Measurements from ENCODE around the gene NDUFA1.
"Not testable (repeated sequence)": the region's sequence is repeated elsewhere in the genome, so short reads cannot be mapped to it uniquely, and the experiment has no call there.

The NDUFA1 gene

DNA sequence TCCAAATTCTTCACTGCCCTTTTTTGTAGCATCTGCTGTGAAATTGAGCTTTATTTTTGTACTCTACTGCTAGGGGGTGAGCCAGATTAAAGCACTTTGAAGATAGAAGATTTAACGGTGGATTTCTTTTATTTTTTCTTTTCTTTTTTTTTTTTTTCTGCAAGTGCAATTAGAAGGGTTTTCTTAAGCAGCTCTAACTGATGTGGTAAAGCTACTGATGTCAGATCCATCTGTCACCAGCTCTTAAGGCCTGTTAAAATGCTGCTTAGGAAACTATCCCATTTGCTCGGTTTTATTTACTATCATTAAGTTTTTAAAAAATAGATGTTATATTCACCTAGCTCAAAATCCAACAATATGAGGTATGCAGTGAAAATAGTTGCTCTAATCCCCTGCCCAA is 7.1 kb downstream of the NDUFA1 start:
- no peaks in the 10 kb centered on the region for H3K9me3 ChIP-seq (ENCODE audit: control insufficient read depth, low read length)
- H3K36me3 ChIP-seq (ENCODE audit: control insufficient read depth, insufficient read depth, low read length) = no peaks in the 10 kb centered on the region
- no peaks in the 10 kb centered on the region for H3K27me3 ChIP-seq (replicated peaks; ENCODE audit: control insufficient read depth, insufficient read depth, low read length, poor library complexity, severe bottlenecking)
- H3K4me1 ChIP-seq (ENCODE audit: control insufficient read depth, insufficient read depth, low read length, poor library complexity, severe bottlenecking) = no peaks in the 10 kb centered on the region
- DNase-seq = no peak
- H3K4me3 ChIP-seq (ENCODE audit: insufficient read depth, low read depth, low read length, poor library complexity, severe bottlenecking) = no peak overlapping the region
- H3K27ac ChIP-seq (ENCODE audit: insufficient read depth, low read length, poor library complexity, severe bottlenecking) = no peak overlapping the region

DNA sequence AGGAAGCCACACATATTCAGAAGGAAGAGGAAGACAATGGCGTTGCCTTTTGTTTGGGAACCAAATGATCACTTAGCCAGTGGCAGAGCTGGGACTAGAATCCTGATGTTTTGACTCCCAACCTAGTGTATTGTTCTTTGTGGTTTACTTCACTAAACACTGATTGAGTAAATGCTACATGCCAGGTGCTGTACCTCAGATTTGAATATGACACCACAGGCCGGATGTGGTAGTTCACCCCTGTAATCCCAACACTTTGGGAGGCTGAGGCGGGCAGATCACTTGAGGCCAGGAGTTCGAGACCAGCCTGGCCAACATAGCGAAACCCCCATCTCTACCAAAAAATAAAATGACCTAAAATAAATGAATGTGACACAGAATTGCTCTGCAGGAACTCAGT is 8.4 kb downstream of the NDUFA1 start:
- Histone ChIP-seq H3K4me1 (ENCODE audit: control insufficient read depth, insufficient read depth, low read length, poor library complexity, severe bottlenecking) (no peaks in the 10 kb centered on the region), H3K27ac (ENCODE audit: insufficient read depth, low read length, poor library complexity, severe bottlenecking) (no peak overlapping the region), H3K9me3 (ENCODE audit: control insufficient read depth, low read length) (no peaks in the 10 kb centered on the region), H3K4me3 (ENCODE audit: insufficient read depth, low read depth, low read length, poor library complexity, severe bottlenecking) (no peak overlapping the region), H3K27me3 (replicated peaks; ENCODE audit: control insufficient read depth, insufficient read depth, low read length, poor library complexity, severe bottlenecking) (no peaks in the 10 kb centered on the region), H3K36me3 (ENCODE audit: control insufficient read depth, insufficient read depth, low read length) (no peaks in the 10 kb centered on the region)
- DNase-seq = no peak

DNA sequence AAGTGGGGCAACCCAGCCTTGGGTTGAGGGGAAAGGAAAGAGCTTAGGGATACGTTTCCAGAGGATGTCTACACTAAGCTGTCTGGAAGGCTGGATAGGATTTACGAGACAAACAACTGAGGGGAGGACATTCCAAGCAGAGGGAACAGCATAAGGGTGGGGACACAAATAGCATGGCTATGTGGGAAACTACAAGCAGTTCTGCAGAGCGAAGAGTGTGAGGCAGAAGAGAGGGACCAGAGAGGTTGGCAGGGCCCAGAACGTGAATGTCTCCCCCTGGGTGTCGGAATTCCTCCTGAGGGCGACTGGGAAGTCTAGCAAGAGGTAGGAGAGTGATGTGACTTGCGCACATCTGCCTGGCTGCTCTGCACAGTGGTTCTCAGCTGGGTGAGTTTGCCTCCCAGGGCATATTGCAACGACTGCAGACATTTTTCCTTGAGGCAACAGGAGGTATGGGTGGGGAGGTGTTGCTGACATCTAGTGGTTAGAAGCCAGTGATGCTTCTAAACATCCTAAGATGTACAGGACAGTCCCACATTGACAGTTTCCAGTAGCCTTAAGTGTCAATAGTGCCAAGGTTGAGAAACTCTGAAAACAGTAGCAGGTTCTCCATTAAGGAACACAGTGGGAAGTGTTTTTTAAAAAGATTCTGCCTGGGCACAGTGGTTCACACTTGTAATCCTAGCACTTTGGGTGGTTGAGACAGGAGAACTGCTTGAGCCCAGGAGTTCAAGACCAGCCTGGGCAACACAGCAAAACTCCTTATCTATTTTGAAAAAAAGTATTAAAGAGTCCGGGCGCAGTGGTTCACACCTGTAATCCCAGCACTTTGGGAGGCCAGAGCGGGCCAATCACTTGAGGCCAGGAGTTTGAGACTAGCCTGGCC is 9.2 kb downstream of the NDUFA1 start:
- no peaks in the 10 kb centered on the region for H3K36me3 ChIP-seq (ENCODE audit: control insufficient read depth, insufficient read depth, low read length)
- H3K4me1 ChIP-seq (ENCODE audit: control insufficient read depth, insufficient read depth, low read length, poor library complexity, severe bottlenecking) = no peaks in the 10 kb centered on the region
- H3K4me3 ChIP-seq (ENCODE audit: insufficient read depth, low read depth, low read length, poor library complexity, severe bottlenecking) = no peak overlapping the region
- no peaks in the 10 kb centered on the region for H3K9me3 ChIP-seq (ENCODE audit: control insufficient read depth, low read length)
- no peak overlapping the region for H3K27ac ChIP-seq (ENCODE audit: insufficient read depth, low read length, poor library complexity, severe bottlenecking)
- DNase-seq = no peak
- H3K27me3 ChIP-seq (replicated peaks; ENCODE audit: control insufficient read depth, insufficient read depth, low read length, poor library complexity, severe bottlenecking) = no peaks in the 10 kb centered on the region

DNA sequence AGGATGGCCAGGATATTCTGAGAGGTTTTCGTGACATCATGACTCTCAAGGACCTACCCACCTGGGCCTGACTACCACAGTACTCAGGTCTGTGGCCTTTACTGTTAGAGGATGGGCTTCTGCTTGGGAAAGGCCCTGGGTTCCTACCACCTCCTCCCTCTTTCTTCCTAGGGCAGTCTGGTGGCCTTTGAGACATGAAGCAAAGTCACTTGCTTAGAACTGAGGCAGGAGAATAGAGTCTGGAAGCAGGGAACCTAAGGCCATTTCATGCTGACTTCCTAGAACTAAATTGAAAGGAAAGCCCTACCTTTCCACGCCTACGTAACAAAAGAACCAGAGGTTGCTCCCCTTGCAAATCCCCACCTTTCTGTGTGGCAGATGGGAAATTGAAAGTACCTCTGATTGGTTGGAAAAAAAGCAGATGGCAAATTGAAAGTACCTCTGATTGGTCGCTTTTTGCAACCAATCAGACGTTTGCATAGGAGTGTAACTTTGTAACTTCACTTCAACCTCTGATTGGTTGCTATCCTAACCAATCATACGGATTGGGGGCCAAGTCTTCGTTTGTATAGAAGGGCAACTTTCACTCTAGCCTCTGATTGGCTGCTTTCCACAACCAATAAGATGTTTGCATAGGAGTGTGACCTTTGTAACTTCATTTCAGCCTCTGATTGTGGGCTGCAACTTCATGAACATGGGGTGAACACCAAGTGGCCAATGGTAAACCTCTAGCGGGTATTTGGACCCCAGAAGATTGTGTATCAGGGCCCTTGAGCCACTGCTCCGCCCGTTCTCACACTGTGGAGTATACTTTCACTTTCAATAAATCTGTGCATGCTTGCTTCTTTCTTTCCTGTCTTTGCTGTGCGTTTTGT is 14.2 kb downstream of the NDUFA1 start:
- no peak for DNase-seq
- H3K4me1 ChIP-seq (ENCODE audit: control insufficient read depth, insufficient read depth, low read length, poor library complexity, severe bottlenecking) = peaks cover 4% of the 10 kb centered on the region
- H3K36me3 ChIP-seq (ENCODE audit: control insufficient read depth, insufficient read depth, low read length) = no peaks in the 10 kb centered on the region
- H3K27me3 ChIP-seq (replicated peaks; ENCODE audit: control insufficient read depth, insufficient read depth, low read length, poor library complexity, severe bottlenecking) = no peaks in the 10 kb centered on the region
- H3K27ac ChIP-seq (ENCODE audit: insufficient read depth, low read length, poor library complexity, severe bottlenecking) = no peak overlapping the region
- H3K9me3 ChIP-seq (ENCODE audit: control insufficient read depth, low read length) = no peaks in the 10 kb centered on the region
- peak overlapping the region; percentile 12 for H3K4me3 ChIP-seq (ENCODE audit: insufficient read depth, low read depth, low read length, poor library complexity, severe bottlenecking)

DNA sequence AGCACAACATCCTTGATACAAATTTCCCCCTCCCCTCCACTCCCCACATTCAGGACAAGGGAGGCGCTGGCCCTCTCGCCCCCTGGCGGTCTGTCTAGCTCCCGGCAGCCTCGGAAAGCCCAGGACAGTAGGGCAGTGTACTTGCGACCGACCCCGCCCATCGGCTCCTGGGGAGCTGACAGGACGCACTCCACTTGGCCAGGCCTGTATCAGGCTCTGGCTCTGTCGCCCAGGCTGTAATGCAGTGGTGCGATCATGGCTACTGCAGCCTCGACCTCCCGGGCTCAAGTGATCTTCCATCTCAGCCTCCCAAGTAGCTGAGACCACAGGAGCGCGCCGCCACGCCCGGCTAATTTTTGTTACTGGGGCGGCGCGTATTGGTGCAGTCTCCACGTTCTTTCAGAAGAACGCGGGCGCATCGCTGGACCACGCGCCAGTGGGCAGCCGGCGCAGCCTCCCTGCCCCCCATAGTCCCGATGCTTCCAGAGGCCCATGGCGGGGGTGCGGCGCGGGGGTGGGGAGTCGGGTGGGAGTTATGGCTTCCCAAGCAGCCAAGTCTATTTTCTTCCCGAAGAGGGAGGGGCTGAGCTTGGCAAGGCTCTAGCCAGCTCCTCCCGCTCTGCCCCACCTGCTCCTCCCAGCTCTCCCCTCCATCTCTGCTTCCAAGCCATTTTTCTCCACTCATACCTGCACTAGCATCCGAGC is 16.2 kb downstream of the NDUFA1 start:
- DNase-seq = peak; percentile 29 to 41 (median 30)
- Histone ChIP-seq H3K4me1 (ENCODE audit: control insufficient read depth, insufficient read depth, low read length, poor library complexity, severe bottlenecking) (peaks cover 4% of the 10 kb centered on the region), H3K27me3 (replicated peaks; ENCODE audit: control insufficient read depth, insufficient read depth, low read length, poor library complexity, severe bottlenecking) (no peaks in the 10 kb centered on the region), H3K36me3 (ENCODE audit: control insufficient read depth, insufficient read depth, low read length) (no peaks in the 10 kb centered on the region), H3K27ac (ENCODE audit: insufficient read depth, low read length, poor library complexity, severe bottlenecking) (no peak overlapping the region), H3K9me3 (ENCODE audit: control insufficient read depth, low read length) (no peaks in the 10 kb centered on the region), H3K4me3 (ENCODE audit: insufficient read depth, low read depth, low read length, poor library complexity, severe bottlenecking) (peak overlapping the region; percentile 13)

DNA sequence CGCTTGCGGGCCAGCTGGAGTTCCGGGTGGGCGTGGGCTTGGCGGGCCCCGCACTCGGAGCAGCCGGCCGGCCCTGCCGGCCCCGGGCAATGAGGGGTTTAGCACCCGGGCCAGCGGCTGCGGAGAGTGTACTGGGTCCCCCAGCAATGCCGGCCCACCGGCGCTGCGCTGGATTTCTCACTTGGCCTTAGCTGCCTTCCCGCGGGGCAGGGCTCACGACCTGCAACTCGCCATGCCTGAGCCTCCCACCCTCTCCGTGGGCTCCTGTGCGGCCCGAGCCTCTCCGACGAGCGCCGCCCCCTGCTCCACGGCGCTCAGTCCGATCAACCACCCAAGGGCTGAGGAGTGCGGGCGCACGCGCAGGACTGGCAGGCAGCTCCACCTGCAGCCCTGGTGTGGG is 19.0 kb downstream of the NDUFA1 start:
- DNase-seq; H3K36me3 ChIP-seq (ENCODE audit: control insufficient read depth, insufficient read depth, low read length); H3K4me3 ChIP-seq (ENCODE audit: insufficient read depth, low read depth, low read length, poor library complexity, severe bottlenecking); H3K27ac ChIP-seq (ENCODE audit: insufficient read depth, low read length, poor library complexity, severe bottlenecking); H3K4me1 ChIP-seq (ENCODE audit: control insufficient read depth, insufficient read depth, low read length, poor library complexity, severe bottlenecking); H3K9me3 ChIP-seq (ENCODE audit: control insufficient read depth, low read length); H3K27me3 ChIP-seq (replicated peaks; ENCODE audit: control insufficient read depth, insufficient read depth, low read length, poor library complexity, severe bottlenecking): not testable (repeated sequence)

DNA sequence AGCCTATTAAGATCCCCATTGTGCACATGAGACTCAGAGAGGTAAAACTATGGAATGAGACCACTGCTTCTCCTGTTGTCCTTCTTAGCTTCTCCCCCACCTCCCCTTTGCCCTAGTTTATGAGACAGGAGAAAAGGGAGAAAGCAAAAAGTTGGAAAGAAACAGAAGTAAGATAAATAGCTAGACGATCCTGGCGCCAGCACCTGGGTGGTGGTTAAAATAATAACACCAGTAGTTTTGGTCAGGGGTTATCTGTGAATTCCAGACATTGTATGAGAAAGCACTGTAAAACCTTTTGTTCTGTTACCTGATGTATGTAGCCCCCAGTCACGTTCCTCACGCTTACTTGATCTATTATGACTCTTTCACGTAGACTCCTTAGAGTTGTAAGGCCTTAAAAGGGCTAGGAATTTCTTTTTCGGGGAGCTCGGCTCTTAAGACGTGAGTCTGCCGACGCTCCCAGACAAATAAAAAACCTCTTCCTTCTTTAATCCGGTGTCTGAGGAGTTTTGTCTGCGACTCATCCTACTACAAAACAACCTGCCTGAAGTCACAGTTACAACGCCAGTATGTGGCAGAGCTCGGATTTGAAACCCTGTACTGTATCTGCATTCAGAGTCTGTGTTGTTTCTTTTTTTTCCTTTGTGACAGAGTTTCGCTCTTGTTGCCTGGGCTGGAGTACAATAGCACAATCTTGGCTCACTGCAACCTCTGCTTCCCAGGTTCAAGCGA is 20.5 kb downstream of the NDUFA1 start:
- H3K36me3 ChIP-seq (ENCODE audit: control insufficient read depth, insufficient read depth, low read length); H3K9me3 ChIP-seq (ENCODE audit: control insufficient read depth, low read length); H3K4me1 ChIP-seq (ENCODE audit: control insufficient read depth, insufficient read depth, low read length, poor library complexity, severe bottlenecking); H3K4me3 ChIP-seq (ENCODE audit: insufficient read depth, low read depth, low read length, poor library complexity, severe bottlenecking); H3K27me3 ChIP-seq (replicated peaks; ENCODE audit: control insufficient read depth, insufficient read depth, low read length, poor library complexity, severe bottlenecking); DNase-seq; H3K27ac ChIP-seq (ENCODE audit: insufficient read depth, low read length, poor library complexity, severe bottlenecking): not testable (repeated sequence)

DNA sequence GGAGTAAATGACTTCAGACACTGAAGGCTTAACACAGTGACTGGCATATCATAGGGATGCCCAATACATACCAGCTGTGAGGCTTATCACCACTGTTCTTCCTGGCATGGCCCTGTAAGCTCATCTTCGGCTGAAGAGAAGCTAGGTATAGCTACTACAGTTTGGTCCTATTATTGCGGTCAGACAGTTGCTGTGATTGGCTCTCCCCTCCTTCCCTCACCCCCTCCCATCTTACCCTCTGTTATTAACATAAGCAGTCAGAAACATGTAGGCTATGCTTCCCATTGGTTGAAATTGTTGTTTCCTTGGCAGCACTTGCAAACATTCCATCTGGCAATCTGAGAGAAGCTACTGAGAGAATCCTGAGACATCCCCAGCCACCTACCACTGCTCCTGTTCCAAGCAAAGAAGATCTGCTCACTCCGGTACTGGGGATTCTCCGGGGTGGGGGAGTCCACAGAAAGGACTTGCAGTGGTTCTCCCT is 24.3 kb downstream of the NDUFA1 start, which contains the start of gene AKAP14:
Gene AKAP14, plus strand, starts transcription at position 51 of the 484 bp plus-strand sequence. CDS start 7,331 bp downstream, outside the sequence.
- H3K36me3 ChIP-seq (ENCODE audit: control insufficient read depth, insufficient read depth, low read length) = no peaks in the 10 kb centered on the region
- no peak for DNase-seq

DNA sequence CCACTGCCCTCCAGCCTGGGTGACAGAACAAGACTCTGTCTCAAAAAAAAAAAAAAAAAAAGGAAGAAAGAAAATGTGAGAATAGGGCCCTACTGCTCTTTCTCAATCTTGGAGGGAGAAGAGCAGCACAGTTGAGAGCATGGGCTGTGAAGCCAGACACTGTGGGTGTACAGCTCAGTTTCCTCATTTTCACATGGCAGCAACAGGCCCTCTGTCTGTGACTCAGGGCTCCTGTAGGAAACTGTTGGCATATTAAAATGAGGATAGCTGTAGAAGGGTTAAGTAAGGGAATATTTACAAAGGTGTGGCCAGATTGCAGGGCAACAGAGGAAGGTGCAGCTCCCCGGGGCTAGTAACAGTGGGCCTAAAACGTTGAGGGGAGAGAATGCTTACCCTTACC is 27.5 kb downstream of the NDUFA1 start:
- no peak overlapping the region for H3K27ac ChIP-seq (ENCODE audit: insufficient read depth, low read length, poor library complexity, severe bottlenecking)

More for the DNA sequence above, 24.3 kb downstream of the NDUFA1 start, which contains the start of gene AKAP14:
- Histone ChIP-seq H3K4me3 (ENCODE audit: insufficient read depth, low read depth, low read length, poor library complexity, severe bottlenecking) (no peak within 1 kb of the TSS), H3K27me3 (replicated peaks; ENCODE audit: control insufficient read depth, insufficient read depth, low read length, poor library complexity, severe bottlenecking) (no peaks in the 10 kb centered on the region), H3K4me1 (ENCODE audit: control insufficient read depth, insufficient read depth, low read length, poor library complexity, severe bottlenecking) (no peaks in the 10 kb centered on the region), H3K9me3 (ENCODE audit: control insufficient read depth, low read length) (no peaks in the 10 kb centered on the region), H3K27ac (ENCODE audit: insufficient read depth, low read length, poor library complexity, severe bottlenecking) (no peak within 1 kb of the TSS)

More for the DNA sequence above, 27.5 kb downstream of the NDUFA1 start:
- Histone ChIP-seq H3K4me3 (ENCODE audit: insufficient read depth, low read depth, low read length, poor library complexity, severe bottlenecking) (no peak overlapping the region), H3K36me3 (ENCODE audit: control insufficient read depth, insufficient read depth, low read length) (no peaks in the 10 kb centered on the region), H3K4me1 (ENCODE audit: control insufficient read depth, insufficient read depth, low read length, poor library complexity, severe bottlenecking) (no peaks in the 10 kb centered on the region), H3K27me3 (replicated peaks; ENCODE audit: control insufficient read depth, insufficient read depth, low read length, poor library complexity, severe bottlenecking) (no peaks in the 10 kb centered on the region), H3K9me3 (ENCODE audit: control insufficient read depth, low read length) (no peaks in the 10 kb centered on the region)
- DNase-seq = no peak

All from effector memory CD4-positive, alpha-beta T cell (primary cell).